GM23248 (cell line): ENCODE results near the gene SLC9A4. TPM values are rescaled to one million over a fixed set of nuclear protein-coding genes. Genes with fewer than 3 reads are reported as not detected.

Source experiments
- DNase-seq: peaks from one replicate; pipeline ENCODE4 v3.0.0-alpha.2; 2015
- H2AFZ ChIP-seq: fragments of 200-600 bp; sonication (generic); 2 replicates; pipeline ENCODE4 v1.6.1; 2016; ENCODE audit warnings: antibody characterized with exemption
- H3F3A ChIP-seq: fragments of 200-600 bp; sonication (generic); 2 replicates; pipeline ENCODE4 v1.6.1; 2016; ENCODE audit warnings: mild to moderate bottlenecking, antibody characterized with exemption, mixed run types; ENCODE audit not compliant: insufficient read depth
- H3K27ac ChIP-seq: fragments of 200-600 bp; sonication (generic); 2 replicates; pipeline ENCODE4 v1.5.1; 2016; ENCODE audit warnings: mild to moderate bottlenecking
- H3K27me3 ChIP-seq: fragments of 200-600 bp; sonication (generic); replicated peaks from 2 replicates; pipeline ENCODE4 v1.6.1; 2016; ENCODE audit warnings: mild to moderate bottlenecking; ENCODE audit not compliant: insufficient read depth
- H3K36me3 ChIP-seq: fragments of 200-600 bp; sonication (generic); 2 replicates; pipeline ENCODE4 v1.6.1; 2016; ENCODE audit warnings: low read depth, mild to moderate bottlenecking
- H3K4me1 ChIP-seq: fragments of 200-600 bp; sonication (generic); 2 replicates; pipeline ENCODE4 v1.6.1; 2016; ENCODE audit warnings: mild to moderate bottlenecking; ENCODE audit not compliant: insufficient read depth
- H3K4me2 ChIP-seq: fragments of 200-600 bp; sonication (generic); one replicate; pipeline ENCODE4 v1.6.1; 2016; ENCODE audit warnings: mild to moderate bottlenecking; ENCODE audit not compliant: unreplicated experiment
- H3K4me3 ChIP-seq: fragments of 200-600 bp; sonication (generic); 2 replicates; pipeline ENCODE4 v1.5.1; 2016; ENCODE audit warnings: mild to moderate bottlenecking
- H3K79me2 ChIP-seq: fragments of 200-600 bp; sonication (generic); 2 replicates; pipeline ENCODE4 v1.6.1; 2016; ENCODE audit warnings: mild to moderate bottlenecking; ENCODE audit not compliant: insufficient read depth
- H3K9ac ChIP-seq: fragments of 200-600 bp; sonication (generic); 2 replicates; pipeline ENCODE4 v1.6.1; 2016; ENCODE audit warnings: mild to moderate bottlenecking
- H3K9me2 ChIP-seq: fragments of 200-600 bp; sonication (generic); 2 replicates; pipeline ENCODE4 v1.6.1; 2016; ENCODE audit warnings: mixed run types, mild to moderate bottlenecking, moderate library complexity; ENCODE audit not compliant: insufficient read depth
- H3K9me3 ChIP-seq: fragments of 200-600 bp; sonication (generic); one replicate; pipeline ENCODE4 v1.6.1; 2017; ENCODE audit warnings: low read depth
- H4K20me1 ChIP-seq: fragments of 200-600 bp; sonication (generic); 2 replicates; pipeline ENCODE4 v1.6.0; 2016; ENCODE audit not compliant: insufficient read depth
- EZH2 ChIP-seq: fragments of 200-600 bp; sonication (generic); IDR thresholded peaks from 2 replicates; pipeline ENCODE4 v1.6.1; 2018; ENCODE audit warnings: antibody characterized with exemption, mild to moderate bottlenecking; ENCODE audit not compliant: insufficient read depth, poor library complexity, severe bottlenecking
- EZH2phosphoT487 ChIP-seq: fragments of 200-600 bp; sonication (generic); IDR thresholded peaks from 2 replicates; pipeline ENCODE4 v1.6.1; 2018; ENCODE audit warnings: antibody characterized with exemption, moderate library complexity, mild to moderate bottlenecking, low read depth; ENCODE audit not compliant: insufficient read depth
- WGBS, 2 experiments: methylation state at CpG; one replicate each; pipeline ENCODE4 v1.1.6; 2015 to 2017; ENCODE audit warnings: low lambda C conversion rate in 2 of 2, low coverage in 1 of 2; ENCODE audit errors: missing lambda C conversion rate in 2 of 2; 5-methylcytosine and 5-hydroxymethylcytosine counted together
- in situ Hi-C: fragments of 300-500 bp; cut with MboI; formaldehyde crosslinking; loops from 2 replicates; pipeline ENCODE4 v1.15.0; 2020
- microRNA-seq: library from miRNA; unstranded; fragments of <30 nt; microRNA quantifications from one replicate; pipeline ENCODE4, GENCODE V29; 2016; ENCODE audit warnings: borderline number of aligned reads
- polyA plus RNA-seq: library from polyadenylated mRNA; unstranded; fragments of >200 nt; fragmentation: Nextera tagmentation; extraction: Ambion mirVana; gene quantifications from 2 replicates; pipeline ENCODE4 v1.2.1, GENCODE V29; 2016
- small RNA-seq: library from RNA; depleted of rRNA; stranded (forward); fragments of <200 nt; gene quantifications from one replicate; pipeline ENCODE3, GENCODE V24; 2014; ENCODE audit warnings: low read depth, low replicate concordance
- total RNA-seq: library from RNA; depleted of rRNA; stranded (reverse); fragments of >200 nt; shearing (Covaris generic); gene quantifications from 2 replicates; pipeline ENCODE4 v1.2.3, GENCODE V29; 2014; rRNA removed

Gene SLC9A4
- total and polyA plus RNA-seq, 2 experiments from 2014 or later, result not detected

GRCh38 chr2:102581911-102582310 lies 108.9 kb downstream of the SLC9A4 start:
- H3K4me3 ChIP-seq, result no peak overlapping the region

GRCh38 chr2:102582845-102583244 lies 109.8 kb downstream of the SLC9A4 start:
- no peak overlapping the region for H2AFZ ChIP-seq
- H3K9ac ChIP-seq, result no peak overlapping the region
- H3K27me3 ChIP-seq, result no peaks in the 10 kb centered on the region; the same call in none of the 2 replicates
- no peak overlapping the region for H3K27ac ChIP-seq
- H3K9me3 ChIP-seq, result no peaks in the 10 kb centered on the region
- no peak for DNase-seq
- in situ Hi-C loops, result no loop called here
- no peak overlapping the region for H3K4me3 ChIP-seq
- H3K4me1 ChIP-seq, result no peaks in the 10 kb centered on the region
- H3K9me2 ChIP-seq, result no peaks in the 10 kb centered on the region
- H3K36me3 ChIP-seq, result no peaks in the 10 kb centered on the region
- 13 to 20% methylated on average over 2 of the region's 2 CpGs for WGBS, 2 experiments
- H3K4me2 ChIP-seq, result no peak overlapping the region
- no peak for TF ChIP-seq EZH2
- no peak for TF ChIP-seq EZH2phosphoT487
- H3K79me2 ChIP-seq, result no peaks in the 10 kb centered on the region
- H4K20me1 ChIP-seq, result no peaks in the 10 kb centered on the region
- H3F3A ChIP-seq, result no peaks in the 10 kb centered on the region

More at GRCh38 chr2:102581911-102582310, 108.9 kb downstream of the SLC9A4 start:
- Histone ChIP-seq H3K4me1 (no peaks in the 10 kb centered on the region), H3F3A (no peaks in the 10 kb centered on the region), H2AFZ (no peak overlapping the region), H3K9me2 (no peaks in the 10 kb centered on the region), H3K9ac (no peak overlapping the region), H3K27ac (no peak overlapping the region), H3K79me2 (no peaks in the 10 kb centered on the region), H3K27me3 (no peaks in the 10 kb centered on the region; the same call in none of the 2 replicates), H3K4me2 (no peak overlapping the region), H4K20me1 (no peaks in the 10 kb centered on the region), H3K36me3 (no peaks in the 10 kb centered on the region), H3K9me3 (no peaks in the 10 kb centered on the region)
- no peak for DNase-seq
- in situ Hi-C loops, result no loop called here
- TF ChIP-seq EZH2 (no peak), EZH2phosphoT487 (no peak)

Small RNA genes within 50 kb of the gene (microRNA-seq; reads per million reads assigned to microRNA genes)
- not detected for gene MIR4772

Small RNA genes within 50 kb of the gene (small RNA-seq; reads per million reads assigned to genes)
- gene MIR4772, result not detected

Other genes starting within 250 kb of the SLC9A4 start
- gene IL1RL1, start 161.7 kb upstream of the SLC9A4 start, total RNA-seq, result not detected in 2 replicates
- gene IL1RL1, start 161.7 kb upstream of the SLC9A4 start, polyA plus RNA-seq, result 0.13 and 0.35 TPM in 2 replicates
- 1.5 and 1.6 TPM in 2 replicates for gene IL18R1, start 117.4 kb upstream of the SLC9A4 start, total RNA-seq
- 1.1 and 2.1 TPM in 2 replicates for gene IL18R1, start 117.4 kb upstream of the SLC9A4 start, polyA plus RNA-seq
- not detected in 2 replicates for gene IL18RAP, start 50.1 kb upstream of the SLC9A4 start, total RNA-seq
- 0.11 TPM in 1 of 2 replicates, not detected in the other for gene IL18RAP, start 50.1 kb upstream of the SLC9A4 start, polyA plus RNA-seq
- gene SLC9A2, start 146.3 kb downstream of the SLC9A4 start, total RNA-seq, result not detected in 2 replicates
- gene SLC9A2, start 146.3 kb downstream of the SLC9A4 start, polyA plus RNA-seq, result not detected in 2 replicates